Central memory CD4-positive, alpha-beta T cell (primary cell): ENCODE data around the gene ABHD8.

Source experiments
- DNase-seq: peaks from one replicate; pipeline ENCODE4 v3.0.0; 2022
- total RNA-seq, 3 experiments: gene quantifications; one replicate each; lab custom pipeline; 2026; lab: John Stamatoyannopoulos, UW

ABHD8 gene
- 5.3 to 11.7 (median 7.7) reads per million in 3 experiments for total RNA-seq

- DNase-seq = peak; percentile 88
These were observed at the start of gene ABHD8 for GRCh38 chr19:17303167-17303939. TSS of gene ABHD8 (minus strand) at chr19:17303425. CDS start at chr19:17301616, 1,809 bp downstream.

- DNase-seq = no peak
These were observed 49.5 kb upstream of the ABHD8 start for GRCh38 chr19:17352608-17353280.

GRCh38 chr19:17351815-17352435, 48.7 kb upstream of the ABHD8 start:
- DNase-seq = no peak

GRCh38 chr19:17348700-17349099, 45.5 kb upstream of the ABHD8 start:
- no peak for DNase-seq

GRCh38 chr19:17347877-17348276, 44.7 kb upstream of the ABHD8 start:
- DNase-seq = no peak

GRCh38 chr19:17347361-17347760, 44.1 kb upstream of the ABHD8 start:
- DNase-seq = no peak

GRCh38 chr19:17346109-17346671, 43.0 kb upstream of the ABHD8 start:
- DNase-seq = peak; percentile 63

- DNase-seq = no peak
These were observed 38.6 kb upstream of the ABHD8 start for GRCh38 chr19:17341845-17342244.

- DNase-seq = no peak
These were observed 38.2 kb upstream of the ABHD8 start for GRCh38 chr19:17341386-17341785.

- DNase-seq = no peak
These were observed 37.7 kb upstream of the ABHD8 start for GRCh38 chr19:17340871-17341357.

- no peak for DNase-seq
These were observed 37.2 kb upstream of the ABHD8 start for GRCh38 chr19:17340302-17340870.

GRCh38 chr19:17339088-17339741, 36.0 kb upstream of the ABHD8 start:
- DNase-seq = no peak

- no peak for DNase-seq
These were observed 35.3 kb upstream of the ABHD8 start for GRCh38 chr19:17338433-17339078.

GRCh38 chr19:17337675-17338432, 34.6 kb upstream of the ABHD8 start:
- no peak for DNase-seq

GRCh38 chr19:17336872-17337674, 33.8 kb upstream of the ABHD8 start, which contains the start of gene GTPBP3:
TSS of gene GTPBP3 (plus strand) at chr19:17337553. CDS start at chr19:17337612, 59 bp downstream.
- peak; percentile 96 for DNase-seq

GRCh38 chr19:17335575-17335974, 32.4 kb upstream of the ABHD8 start:
- DNase-seq = no peak

GRCh38 chr19:17334414-17335409, 31.5 kb upstream of the ABHD8 start, which contains the start of gene ANO8:
TSS of gene ANO8 (minus strand) at chr19:17334855. CDS start at chr19:17334670, 185 bp downstream.
- peak; percentile 92 for DNase-seq
